ENCODE measurements around the gene RASA3.
A peak's percentile ranks its signal among the peaks of the same experiment; 100 is the strongest.
"Not testable (repeated sequence)": the region's sequence is repeated elsewhere in the genome, so short reads cannot be mapped to it uniquely, and the experiment has no call there.

RASA3 gene

DNA sequence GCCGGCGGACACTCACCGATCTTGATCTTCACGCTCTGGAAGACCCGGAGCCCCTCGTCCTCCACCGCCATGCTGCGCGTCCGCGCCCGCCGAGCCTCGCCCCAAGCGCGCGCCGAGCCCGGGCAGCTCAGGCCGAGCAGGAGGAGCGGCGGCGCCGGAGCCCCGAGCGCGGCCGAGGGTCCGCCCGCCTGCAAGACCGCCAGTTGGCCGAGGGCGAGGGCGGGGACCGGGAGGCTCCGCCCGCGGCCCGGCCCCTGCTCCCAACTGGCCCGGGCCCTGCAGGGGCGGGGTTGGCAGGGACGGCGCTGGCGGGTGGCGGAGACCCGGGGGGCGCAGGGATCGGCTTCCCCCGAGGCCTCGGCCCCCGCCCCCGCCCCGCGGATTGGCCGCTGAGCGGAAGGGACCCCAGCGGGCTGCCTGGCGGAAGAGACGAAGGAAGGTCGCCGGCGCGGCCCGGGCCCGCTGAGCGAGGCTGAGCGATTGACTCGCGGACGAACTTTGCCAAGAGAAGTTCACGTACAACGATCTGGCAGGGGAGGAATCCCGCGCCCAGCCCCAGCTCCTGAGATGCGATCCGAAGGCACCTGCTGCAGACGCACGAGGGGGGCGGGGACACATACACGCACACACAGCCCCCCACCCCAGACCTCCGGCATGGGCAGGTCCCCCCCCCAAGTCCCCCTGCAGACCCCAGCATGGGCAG is at the start of gene RASA3:
TSS of gene RASA3 (minus strand) at position 205 of the 703 bp plus-strand sequence. CDS start at position 71, 134 bp downstream.
- DNase-seq: peak; percentile 77

GRCh38 chr13:114179087-114179658 is 46.8 kb upstream of the RASA3 start, which contains the start of gene CFAP97D2:
Gene CFAP97D2 (plus strand): TSS chr13:114179257. CDS start chr13:114179331, 74 bp downstream.
- no peak for DNase-seq

DNA sequence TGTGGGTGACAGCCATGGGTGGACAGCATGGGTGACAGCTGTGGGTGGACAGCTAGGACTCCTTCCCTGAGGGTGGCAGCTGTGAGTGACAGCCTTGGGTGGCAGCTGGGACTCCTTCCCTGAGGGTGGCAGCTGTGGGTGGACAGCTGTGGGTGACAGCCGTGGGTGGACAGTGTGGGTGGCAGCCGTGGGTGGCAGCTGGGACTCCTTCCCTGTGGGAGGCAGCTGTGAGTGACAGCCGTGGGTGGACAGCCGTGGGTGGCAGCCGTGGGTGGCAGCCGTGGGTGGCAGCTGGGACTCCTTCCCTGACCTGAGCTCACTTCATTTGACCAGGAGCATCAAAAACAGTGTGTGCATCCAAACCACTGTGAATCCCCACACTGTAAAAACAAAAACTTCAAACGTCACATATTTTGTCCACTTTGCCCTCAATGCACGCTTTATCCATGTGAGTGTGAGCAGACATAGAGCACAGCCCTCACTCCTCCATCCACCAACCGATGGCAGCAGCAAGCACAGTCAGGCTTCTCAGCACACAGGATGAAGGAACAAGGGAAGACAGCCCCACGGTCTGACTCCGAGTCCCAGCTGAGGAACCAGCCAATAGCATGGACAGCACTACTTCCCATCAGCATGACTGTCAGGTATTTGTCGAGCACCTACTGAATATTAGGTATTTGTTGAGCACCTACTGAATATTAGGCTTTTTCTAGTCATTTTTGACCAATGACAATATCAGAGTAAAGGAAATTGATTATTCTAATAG is 45.0 kb upstream of the RASA3 start:
- no peak for DNase-seq

DNA sequence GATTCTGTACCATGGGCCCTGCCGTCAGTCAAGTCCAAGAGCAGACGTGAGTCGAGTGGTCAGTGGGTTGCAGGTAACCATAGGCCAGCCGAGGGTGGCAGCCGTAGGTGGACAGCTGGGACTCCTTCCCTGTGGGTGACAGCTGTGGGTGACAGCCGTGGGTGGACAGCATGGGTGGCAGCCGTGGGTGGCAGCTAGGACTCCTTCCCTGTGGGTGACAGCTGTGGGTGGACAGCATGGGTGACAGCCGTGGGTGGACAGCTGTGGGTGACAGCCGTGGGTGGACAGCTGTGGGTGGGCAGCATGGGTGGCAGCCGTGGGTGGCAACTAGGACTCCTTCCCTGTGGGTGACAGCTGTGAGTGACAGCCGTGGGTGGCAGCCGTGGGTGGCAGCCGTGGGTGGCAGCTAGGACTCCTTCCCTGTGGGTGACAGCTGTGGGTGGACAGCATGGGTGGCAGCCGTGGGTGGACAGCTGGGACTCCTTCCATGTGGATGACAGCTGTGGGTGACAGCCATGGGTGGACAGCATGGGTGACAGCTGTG is 44.0 kb upstream of the RASA3 start:
- not testable (repeated sequence) for DNase-seq

DNA sequence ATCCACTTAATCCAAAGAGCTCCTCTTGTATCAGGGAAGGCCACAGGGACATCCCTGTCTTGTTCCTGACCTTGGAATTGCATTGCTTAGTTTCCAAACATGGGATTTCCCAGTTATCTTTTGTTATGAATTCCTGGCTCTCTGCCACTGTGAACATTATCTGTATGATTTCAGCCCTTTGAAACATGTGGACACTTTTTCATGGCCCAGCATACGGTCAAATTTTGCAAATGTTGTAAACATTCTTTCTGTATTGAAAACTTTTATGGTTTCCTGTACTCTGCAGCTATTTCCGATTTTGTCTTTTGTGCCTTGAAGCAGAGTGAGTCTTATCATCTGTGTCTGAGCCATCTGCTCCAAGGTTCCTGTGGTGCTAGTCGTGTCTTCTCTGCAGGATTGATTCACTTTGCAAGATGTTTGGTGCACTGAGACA is 42.1 kb upstream of the RASA3 start:
- no peak for DNase-seq

DNA sequence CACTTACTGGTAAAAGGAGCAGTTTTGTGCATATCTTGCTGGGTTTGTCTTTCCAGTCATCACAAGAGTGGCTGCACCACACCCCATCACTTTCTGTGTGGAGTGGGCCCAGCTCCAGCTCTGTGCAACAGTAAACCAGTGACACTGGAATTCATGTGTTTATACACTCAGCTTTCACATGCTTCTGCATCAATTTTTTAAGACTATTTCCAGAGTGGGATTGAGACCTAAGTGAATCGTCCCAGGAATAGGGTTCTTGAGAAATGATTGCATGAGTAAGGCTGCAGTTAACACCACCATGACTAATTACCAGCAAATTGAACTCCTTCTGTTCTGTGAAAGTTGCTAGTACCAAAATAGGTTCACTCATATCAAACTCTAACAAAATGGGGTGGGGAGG is 41.3 kb upstream of the RASA3 start:
- no peak for DNase-seq

DNA sequence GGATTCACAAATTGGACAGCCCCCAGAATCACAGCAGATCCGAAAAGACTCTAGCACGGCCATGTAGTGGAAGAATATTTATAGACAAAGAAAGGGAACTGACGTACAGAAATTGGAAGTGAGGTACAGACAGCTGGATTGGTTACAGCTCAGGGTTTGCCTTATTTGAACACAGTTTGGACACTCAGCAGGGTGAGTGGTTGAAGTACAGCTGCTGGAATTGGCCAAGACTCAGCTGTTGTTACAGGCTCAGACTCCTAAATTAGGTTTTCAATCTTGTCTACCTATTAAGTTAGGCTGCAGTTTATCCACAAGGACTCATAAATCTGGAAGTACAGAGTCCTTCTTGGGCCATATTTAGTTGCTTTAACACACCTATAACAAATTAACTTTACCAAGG is 40.8 kb upstream of the RASA3 start:
- DNase-seq: no peak

DNA sequence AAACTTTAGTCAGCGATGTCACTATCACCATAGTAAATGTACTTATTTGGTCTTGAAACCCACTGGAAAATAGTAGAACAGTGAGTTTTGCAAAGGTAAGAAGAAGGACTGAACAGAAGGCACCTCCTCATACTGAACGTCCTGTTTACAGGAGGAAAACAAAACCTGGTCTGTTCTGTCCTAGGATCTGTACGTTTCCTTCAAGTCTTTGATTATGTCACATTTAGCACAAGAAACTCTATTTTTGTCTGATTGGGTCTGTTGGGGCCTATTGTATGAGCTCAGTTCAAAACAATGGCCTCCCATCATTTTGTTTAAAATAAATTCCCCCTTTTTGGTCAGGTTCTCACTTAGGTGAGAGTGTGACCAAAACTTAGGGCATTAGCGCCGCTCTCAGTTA is 35.5 kb upstream of the RASA3 start:
- DNase-seq: no peak

GRCh38 chr13:114167426-114167825 is 35.0 kb upstream of the RASA3 start:
- DNase-seq: peak; percentile 22

GRCh38 chr13:114166381-114167131 is 34.1 kb upstream of the RASA3 start:
- DNase-seq: no peak

DNA sequence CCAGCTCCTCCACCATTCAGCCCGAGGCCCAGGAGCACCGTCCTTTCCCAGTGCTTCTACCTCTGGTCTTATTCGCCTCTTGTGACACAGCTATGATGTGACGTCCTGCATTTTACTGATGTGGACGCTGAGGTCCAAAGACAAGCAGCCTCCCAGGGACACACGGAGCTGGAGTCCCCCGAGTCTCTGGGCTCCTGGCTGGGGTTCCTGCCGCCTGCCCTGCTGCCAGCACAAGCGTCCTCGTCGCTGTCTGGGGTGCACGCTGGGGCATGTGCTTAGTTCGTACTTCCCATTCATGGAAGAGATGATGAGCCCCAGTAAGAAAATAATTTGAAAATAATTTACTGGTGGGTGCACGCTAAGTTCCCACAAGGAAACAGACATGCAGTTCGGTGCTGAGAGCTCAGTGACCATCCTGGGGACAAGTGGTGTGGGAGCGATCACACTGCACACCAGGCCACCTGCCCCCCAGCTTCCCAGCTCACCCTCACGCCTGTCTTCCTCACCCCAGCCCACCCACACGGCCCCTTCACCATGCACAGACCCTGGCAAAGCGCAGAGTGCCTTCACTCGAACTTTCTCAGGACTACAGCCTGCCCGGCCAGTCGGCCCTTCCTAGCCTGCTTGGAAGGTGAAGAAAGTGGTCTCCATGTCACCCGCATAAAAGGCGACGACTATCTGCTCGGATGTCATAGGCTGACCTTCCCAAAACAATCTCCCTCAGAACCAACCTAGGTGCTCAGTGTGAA is 32.4 kb upstream of the RASA3 start:
- no peak for DNase-seq

DNA sequence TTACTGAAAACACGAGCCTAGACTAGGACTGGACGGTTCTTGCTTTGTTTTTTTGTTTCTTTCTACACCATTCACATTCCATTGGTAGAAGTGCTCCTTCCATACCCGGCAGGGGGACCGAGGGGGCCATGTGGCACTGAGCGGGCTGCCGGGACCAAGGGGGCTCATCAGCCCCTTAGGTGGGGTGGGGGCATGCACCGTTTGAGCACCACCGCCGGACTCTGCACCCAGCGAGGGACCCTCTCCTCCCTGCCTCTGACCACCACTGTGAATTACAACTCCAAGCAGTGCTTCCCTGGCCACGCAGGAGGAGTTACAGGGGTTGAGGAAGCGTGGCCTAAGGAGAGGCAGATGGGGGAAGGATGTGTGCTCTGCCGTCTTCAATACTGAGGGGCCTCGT is 31.6 kb upstream of the RASA3 start:
- DNase-seq: no peak

DNA sequence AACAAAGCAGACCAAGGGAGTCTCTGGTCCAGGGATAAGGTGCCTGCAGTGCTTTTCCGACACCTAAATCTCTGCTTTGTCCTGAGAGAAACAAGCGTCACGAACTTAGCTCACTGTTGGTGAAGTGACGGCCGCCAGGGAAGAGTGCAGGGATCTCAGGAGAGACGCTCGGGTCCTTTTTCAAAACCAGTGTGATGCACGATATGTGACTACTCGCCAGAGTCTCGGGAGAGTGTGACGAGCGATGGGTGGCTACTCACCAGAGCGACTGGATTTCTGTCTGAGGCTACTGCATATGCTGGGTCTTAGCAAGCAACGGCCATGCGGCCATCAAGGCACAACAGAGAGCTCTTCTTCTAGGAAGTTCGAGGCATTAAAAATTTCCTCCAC is 30.1 kb upstream of the RASA3 start:
- DNase-seq: no peak

- no peak for DNase-seq
These were observed 29.5 kb upstream of the RASA3 start for GRCh38 chr13:114161644-114162532.

- no peak for DNase-seq
These were observed 28.7 kb upstream of the RASA3 start for GRCh38 chr13:114161028-114161556.

GRCh38 chr13:114158869-114159666 is 26.6 kb upstream of the RASA3 start:
- not testable (repeated sequence) for DNase-seq

DNA sequence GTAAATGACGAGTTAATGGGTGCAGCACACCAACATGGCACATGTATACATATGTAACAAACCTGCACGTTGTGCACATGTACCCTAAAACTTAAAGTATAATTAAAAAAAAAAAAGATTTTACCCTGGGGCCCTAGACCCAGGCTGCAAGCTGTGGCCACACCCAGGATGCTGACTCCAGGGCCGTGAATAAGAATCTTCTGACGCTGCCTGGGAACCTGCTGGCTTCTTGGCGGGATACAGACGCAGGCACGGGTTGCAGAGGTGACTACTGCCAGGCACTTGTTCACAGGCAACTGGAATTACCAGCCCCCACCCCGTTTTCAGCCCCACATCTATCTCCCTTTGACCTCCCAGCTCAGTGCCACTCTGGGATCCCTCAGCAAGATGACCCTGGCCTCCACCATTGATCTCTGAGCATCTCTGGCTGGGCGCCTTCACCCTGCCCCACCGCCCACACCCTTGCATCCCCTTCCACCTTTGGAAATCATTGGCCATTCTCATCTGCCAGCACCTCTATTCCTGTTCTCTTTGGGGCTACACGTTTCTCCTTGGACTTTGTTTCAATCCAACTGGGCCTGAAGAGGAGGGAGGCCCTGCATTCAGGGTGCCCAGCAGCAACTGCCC is 25.6 kb upstream of the RASA3 start:
- no peak for DNase-seq

- no peak for DNase-seq
These were observed 23.8 kb upstream of the RASA3 start for GRCh38 chr13:114155926-114156883.
